ENCODE results near the gene STT3B. TPM values are rescaled to one million over a fixed set of nuclear protein-coding genes. Genes with fewer than 3 reads are reported as not detected.

The STT3B gene
- total RNA-seq, 2 experiments from 2014 or later, result 199 to 201 TPM

- H3K9me3 Mint-ChIP-seq, result peaks cover 5% of the 10 kb centered on the region
- CTCF ChIA-PET, result no interaction called here
These were observed 3.3 kb upstream of the STT3B start for GRCh38 chr3:31529421-31529820.

GRCh38 chr3:31530039-31530959, 2.4 kb upstream of the STT3B start:
- H3K27ac Mint-ChIP-seq, result no peak overlapping the region
- peaks cover 14% of the 10 kb centered on the region for H3K36me3 Mint-ChIP-seq (ENCODE audit: low read depth)
- H3K27me3 Mint-ChIP-seq, result no peaks in the 10 kb centered on the region
- no peaks in the 10 kb centered on the region for H3K4me1 Mint-ChIP-seq
- peaks cover 5% of the 10 kb centered on the region for H3K9me3 Mint-ChIP-seq
- CTCF ChIA-PET, result interaction anchor here (1.5 to 3.6 kb wide), 2 partner anchors 8 to 398 kb away, joined by 5 to 31 read pairs; no protein-coding TSS in a partner anchor
- DNase-seq, result no peak
- POLR2A ChIA-PET, result interaction anchor here (1.1 to 4.6 kb wide), 8 partner anchors 10 to 922 kb away, joined by 4 to 145 read pairs (median 40); partner anchors contain the start of gene TGFBR2
- H3K4me3 Mint-ChIP-seq, result no peak overlapping the region

More at GRCh38 chr3:31529421-31529820, 3.3 kb upstream of the STT3B start:
- Mint-ChIP-seq H3K4me1 (no peaks in the 10 kb centered on the region), H3K27me3 (no peaks in the 10 kb centered on the region), H3K4me3 (no peak overlapping the region), H3K27ac (no peak overlapping the region), H3K36me3 (ENCODE audit: low read depth) (peaks cover 9% of the 10 kb centered on the region)
- DNase-seq, result no peak
- POLR2A ChIA-PET, result no interaction called here

DNA sequence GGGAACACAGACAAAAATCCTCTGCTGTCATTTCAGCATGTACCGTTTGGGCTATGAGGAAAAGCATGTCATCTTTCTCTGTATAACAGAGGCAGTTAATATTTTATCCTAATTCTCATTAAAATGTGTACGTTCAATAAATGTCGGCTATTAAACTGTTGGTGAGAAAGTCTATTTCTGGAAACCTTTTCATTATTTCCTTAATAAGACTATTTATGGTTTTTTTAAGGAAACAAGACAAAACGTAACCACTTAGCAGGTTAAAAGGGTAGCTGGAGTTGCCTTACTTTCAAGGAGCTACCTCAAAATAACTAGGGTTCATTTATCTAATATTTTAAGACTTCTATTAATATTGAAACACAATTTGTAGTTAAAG, 1.8 kb upstream of the STT3B start:
- Mint-ChIP-seq H3K27ac (peak overlapping the region; percentile 96), H3K36me3 (ENCODE audit: low read depth) (peaks cover 16% of the 10 kb centered on the region), H3K27me3 (no peaks in the 10 kb centered on the region), H3K4me3 (no peak overlapping the region), H3K9me3 (peaks cover 2% of the 10 kb centered on the region), H3K4me1 (peaks cover 1% of the 10 kb centered on the region)
- DNase-seq, result no peak
- ChIA-PET POLR2A (interaction anchor here (0.6 to 4.6 kb wide), 22 partner anchors 9 to 1176 kb away, joined by 3 to 145 read pairs (median 6); partner anchors contain the start of gene TGFBR2), CTCF (interaction anchor here (0.9 to 3.6 kb wide), 7 partner anchors 9 to 399 kb away, joined by 4 to 31 read pairs (median 7); no protein-coding TSS in a partner anchor)

DNA sequence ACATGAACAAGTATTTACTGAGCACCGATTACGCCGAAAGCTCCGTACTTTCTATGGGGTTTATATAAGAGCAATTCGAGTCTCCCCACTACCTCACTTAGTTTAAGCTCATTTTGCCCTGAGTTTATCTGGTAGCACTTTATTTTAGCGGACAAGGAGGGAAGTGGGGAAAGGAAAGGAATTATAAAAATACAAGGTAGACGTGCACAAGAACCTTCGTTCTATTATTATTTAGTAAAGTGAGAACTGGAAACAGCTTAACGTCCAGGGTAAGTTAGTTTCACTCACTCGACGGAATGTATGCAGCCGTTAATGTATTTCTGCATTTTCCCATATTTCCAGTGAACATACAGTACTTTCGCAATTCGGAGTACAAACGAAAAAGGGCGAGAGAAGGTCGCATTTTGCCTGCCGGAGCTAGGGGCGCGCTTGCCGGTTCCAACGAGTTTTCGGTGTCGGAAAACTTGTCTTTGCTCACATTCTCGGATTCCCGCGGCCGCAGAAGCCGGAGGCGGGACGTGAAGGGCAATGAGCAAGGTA, 1.2 kb upstream of the STT3B start:
- Mint-ChIP-seq H3K4me3 (no peak overlapping the region), H3K36me3 (ENCODE audit: low read depth) (peaks cover 21% of the 10 kb centered on the region), H3K27ac (peak overlapping the region; percentile 96), H3K9me3 (no peaks in the 10 kb centered on the region), H3K27me3 (no peaks in the 10 kb centered on the region), H3K4me1 (peaks cover 6% of the 10 kb centered on the region)
- DNase-seq, result no peak
- POLR2A ChIA-PET, result interaction anchor here (0.6 to 4.6 kb wide), 33 partner anchors 8 to 1177 kb away, joined by 3 to 145 read pairs (median 4); partner anchors contain the start of gene TGFBR2
- CTCF ChIA-PET, result interaction anchor here (0.9 to 3.6 kb wide), 10 partner anchors 9 to 399 kb away, joined by 3 to 31 read pairs (median 5); no protein-coding TSS in a partner anchor

DNA sequence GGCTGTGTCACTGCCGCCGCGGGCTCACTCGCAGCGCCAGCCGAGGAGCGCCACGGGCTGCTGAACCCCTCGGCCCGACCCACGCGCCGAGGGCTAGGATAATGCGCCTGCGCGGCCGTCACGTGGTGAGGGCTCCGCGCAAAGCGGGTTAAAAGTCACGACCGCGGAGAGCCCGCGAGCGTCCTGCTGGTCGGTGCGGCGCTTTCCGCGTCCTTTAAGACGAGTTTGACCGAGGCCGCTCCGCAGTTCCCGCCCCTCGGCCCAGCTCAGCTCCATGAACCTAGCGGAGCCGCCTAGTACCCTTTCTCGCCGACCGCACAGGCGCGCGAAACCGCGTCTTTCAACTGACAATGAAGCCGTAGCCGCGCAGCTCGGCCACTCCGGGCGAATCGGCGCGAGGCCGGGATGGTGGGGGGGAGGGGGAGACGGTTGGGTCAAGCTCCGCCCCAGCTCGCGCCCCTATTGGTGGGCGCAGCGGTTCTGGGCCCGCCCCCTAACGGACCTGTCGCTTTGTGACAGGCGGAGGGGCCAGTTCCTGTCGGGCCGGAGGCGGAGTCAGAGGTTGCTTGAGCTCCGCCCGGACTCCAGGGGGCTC, 636 bp upstream of the STT3B start:
- CTCF ChIA-PET, result interaction anchor here (0.8 to 3.6 kb wide), 22 partner anchors 10 to 574 kb away, joined by 3 to 31 read pairs (median 4); partner anchors contain the start of gene GPD1L
- Mint-ChIP-seq H3K4me1 (peaks cover 11% of the 10 kb centered on the region), H3K27ac (peak overlapping the region; percentile 96), H3K27me3 (no peaks in the 10 kb centered on the region), H3K36me3 (ENCODE audit: low read depth) (peaks cover 24% of the 10 kb centered on the region), H3K4me3 (no peak overlapping the region), H3K9me3 (no peaks in the 10 kb centered on the region)
- DNase-seq, result peak; percentile 99
- POLR2A ChIA-PET, result interaction anchor here (0.6 to 4.6 kb wide), 69 partner anchors 10 to 1908 kb away, joined by 3 to 145 read pairs (median 5); partner anchors contain the start of genes CMTM6, CMTM7, CMTM8 and GPD1L

- H3K36me3 Mint-ChIP-seq (ENCODE audit: low read depth), result peaks cover 38% of the 10 kb centered on the region
- DNase-seq, result peak; percentile 68
- no peak overlapping the region for H3K4me3 Mint-ChIP-seq
- H3K9me3 Mint-ChIP-seq, result no peaks in the 10 kb centered on the region
- peak overlapping the region; percentile 96 for H3K27ac Mint-ChIP-seq
- ChIA-PET CTCF (interaction anchor here (0.7 to 3.6 kb wide), 16 partner anchors 11 to 573 kb away, joined by 3 to 31 read pairs (median 4); partner anchors contain the start of gene GPD1L), POLR2A (interaction anchor here (0.6 to 4.6 kb wide), 61 partner anchors 9 to 1907 kb away, joined by 3 to 145 read pairs (median 5); partner anchors contain the start of genes CMTM6, CMTM7, CMTM8 and GPD1L)
- peaks cover 24% of the 10 kb centered on the region for H3K4me1 Mint-ChIP-seq
- H3K27me3 Mint-ChIP-seq, result no peaks in the 10 kb centered on the region
These were observed 692 bp downstream of the STT3B start for GRCh38 chr3:31533169-31534064.

DNA sequence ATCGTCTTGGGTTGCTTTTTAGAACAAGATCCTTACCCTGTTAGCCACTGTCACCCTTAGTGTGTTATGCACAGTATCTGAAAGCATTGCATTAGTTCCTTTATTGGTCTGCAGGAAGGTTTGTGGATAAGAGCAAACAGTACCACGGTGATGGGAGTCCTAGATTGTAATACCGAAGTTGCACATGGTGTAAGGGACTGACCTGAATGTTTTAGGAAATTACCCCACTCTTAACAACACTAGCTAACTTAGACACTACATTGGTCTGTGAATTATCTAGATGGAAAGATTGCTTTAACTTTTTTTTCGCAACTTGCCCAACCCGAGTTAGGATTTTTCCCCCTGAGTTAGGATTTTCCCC, 1.3 kb downstream of the STT3B start:
- DNase-seq, result no peak
- no peak overlapping the region for H3K4me3 Mint-ChIP-seq
- H3K27ac Mint-ChIP-seq, result peak overlapping the region; percentile 94
- H3K27me3 Mint-ChIP-seq, result no peaks in the 10 kb centered on the region
- peaks cover 31% of the 10 kb centered on the region for H3K4me1 Mint-ChIP-seq
- no peaks in the 10 kb centered on the region for H3K9me3 Mint-ChIP-seq
- H3K36me3 Mint-ChIP-seq (ENCODE audit: low read depth), result peaks cover 44% of the 10 kb centered on the region
- ChIA-PET POLR2A (interaction anchor here (0.9 to 4.6 kb wide), 28 partner anchors 8 to 926 kb away, joined by 3 to 145 read pairs (median 11); partner anchors contain the start of genes GPD1L and TGFBR2), CTCF (interaction anchor here (1.0 to 3.6 kb wide), 4 partner anchors 12 to 307 kb away, joined by 3 to 31 read pairs (median 16); no protein-coding TSS in a partner anchor)

- H3K27me3 Mint-ChIP-seq, result no peaks in the 10 kb centered on the region
- H3K27ac Mint-ChIP-seq, result peak overlapping the region; percentile 38
- ChIA-PET CTCF (interaction anchor here (0.6 to 0.9 kb wide), 2 partner anchors 28 to 226 kb away, joined by 3 read pairs; no protein-coding TSS in a partner anchor), POLR2A (interaction anchor here (0.5 to 2.4 kb wide), 9 partner anchors 9 to 595 kb away, joined by 3 to 12 read pairs (median 3); no protein-coding TSS in a partner anchor)
- DNase-seq, result no peak
- no peaks in the 10 kb centered on the region for H3K9me3 Mint-ChIP-seq
- H3K36me3 Mint-ChIP-seq (ENCODE audit: low read depth), result peaks cover 60% of the 10 kb centered on the region
- no peak overlapping the region for H3K4me3 Mint-ChIP-seq
- H3K4me1 Mint-ChIP-seq, result peaks cover 50% of the 10 kb centered on the region
These were observed 3.8 kb downstream of the STT3B start for GRCh38 chr3:31536497-31536896.

DNA sequence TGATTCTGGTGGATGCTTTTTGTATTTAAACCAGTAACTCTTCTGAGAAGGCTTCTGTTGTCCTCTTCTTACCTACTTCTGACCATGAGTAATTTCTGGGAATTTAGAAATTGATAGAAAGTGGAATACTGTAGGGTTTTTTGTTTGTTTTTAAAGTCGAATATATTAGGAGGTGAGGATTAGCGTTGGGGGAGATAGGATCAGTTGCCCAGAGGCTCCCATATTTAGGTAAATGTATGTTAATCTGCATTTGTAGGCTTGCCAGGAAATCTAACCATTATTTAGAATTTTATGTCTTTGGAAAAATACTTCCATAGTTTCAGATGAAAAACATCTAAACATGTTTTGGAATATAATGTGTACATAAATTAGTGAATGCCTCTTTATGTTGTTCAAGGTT, 6.1 kb downstream of the STT3B start:
- Mint-ChIP-seq H3K27ac (no peak overlapping the region), H3K36me3 (ENCODE audit: low read depth) (peaks cover 72% of the 10 kb centered on the region), H3K4me1 (peaks cover 64% of the 10 kb centered on the region), H3K27me3 (no peaks in the 10 kb centered on the region), H3K9me3 (no peaks in the 10 kb centered on the region), H3K4me3 (no peak overlapping the region)
- DNase-seq, result no peak
- ChIA-PET CTCF (interaction anchor here (1.3 kb wide), 1 partner anchor 11 kb away, joined by 3 read pairs; no protein-coding TSS in a partner anchor), POLR2A (no interaction called here)

GRCh38 chr3:31539275-31539674, 6.5 kb downstream of the STT3B start:
- no peak overlapping the region for H3K27ac Mint-ChIP-seq
- CTCF ChIA-PET, result interaction anchor here (1.0 to 1.3 kb wide), 3 partner anchors 11 to 15 kb away, joined by 3 to 4 read pairs (median 3); no protein-coding TSS in a partner anchor
- peaks cover 67% of the 10 kb centered on the region for H3K4me1 Mint-ChIP-seq
- POLR2A ChIA-PET, result interaction anchor here (0.9 to 1.6 kb wide), 4 partner anchors 8 to 315 kb away, joined by 3 to 9 read pairs (median 4); no protein-coding TSS in a partner anchor
- no peaks in the 10 kb centered on the region for H3K27me3 Mint-ChIP-seq
- no peaks in the 10 kb centered on the region for H3K9me3 Mint-ChIP-seq
- no peak for DNase-seq
- H3K4me3 Mint-ChIP-seq, result no peak overlapping the region
- H3K36me3 Mint-ChIP-seq (ENCODE audit: low read depth), result peaks cover 68% of the 10 kb centered on the region

- no peaks in the 10 kb centered on the region for H3K27me3 Mint-ChIP-seq
- H3K4me1 Mint-ChIP-seq, result peaks cover 78% of the 10 kb centered on the region
- no peak overlapping the region for H3K4me3 Mint-ChIP-seq
- POLR2A ChIA-PET, result interaction anchor here (2.2 kb wide), 1 partner anchor 8 kb away, joined by 11 read pairs; the partner anchor contains the start of gene STT3B
- peaks cover 62% of the 10 kb centered on the region for H3K36me3 Mint-ChIP-seq (ENCODE audit: low read depth)
- DNase-seq, result no peak
- no peak overlapping the region for H3K27ac Mint-ChIP-seq
- CTCF ChIA-PET, result interaction anchor here (0.7 kb wide), 1 partner anchor 155 kb away, joined by 3 read pairs; no protein-coding TSS in a partner anchor
- H3K9me3 Mint-ChIP-seq, result no peaks in the 10 kb centered on the region
These were observed 8.4 kb downstream of the STT3B start for GRCh38 chr3:31541089-31541488.
